Hepatocyte (in vitro differentiated cells): ENCODE results near the gene PAM.

ENCODE experiments used
- EZH2 ChIP-seq: fragments of 200-600 bp; sonication (generic); IDR thresholded peaks from 2 replicates; pipeline ENCODE4 v1.6.1; 2016; ENCODE audit warnings: antibody characterized with exemption, mild to moderate bottlenecking, borderline replicate concordance
- TF ChIP-seq, protein P1 (sequence below): fragments of 200-600 bp; sonication (generic); IDR thresholded peaks from 2 replicates; pipeline ENCODE4 v1.5.1; 2016; ENCODE audit warnings: antibody characterized with exemption, mild to moderate bottlenecking; ENCODE audit not compliant: poor library complexity

GRCh38 chr5:102815084-102815483 lies 60.0 kb downstream of the PAM start:
- TF ChIP-seq, protein P1, sequence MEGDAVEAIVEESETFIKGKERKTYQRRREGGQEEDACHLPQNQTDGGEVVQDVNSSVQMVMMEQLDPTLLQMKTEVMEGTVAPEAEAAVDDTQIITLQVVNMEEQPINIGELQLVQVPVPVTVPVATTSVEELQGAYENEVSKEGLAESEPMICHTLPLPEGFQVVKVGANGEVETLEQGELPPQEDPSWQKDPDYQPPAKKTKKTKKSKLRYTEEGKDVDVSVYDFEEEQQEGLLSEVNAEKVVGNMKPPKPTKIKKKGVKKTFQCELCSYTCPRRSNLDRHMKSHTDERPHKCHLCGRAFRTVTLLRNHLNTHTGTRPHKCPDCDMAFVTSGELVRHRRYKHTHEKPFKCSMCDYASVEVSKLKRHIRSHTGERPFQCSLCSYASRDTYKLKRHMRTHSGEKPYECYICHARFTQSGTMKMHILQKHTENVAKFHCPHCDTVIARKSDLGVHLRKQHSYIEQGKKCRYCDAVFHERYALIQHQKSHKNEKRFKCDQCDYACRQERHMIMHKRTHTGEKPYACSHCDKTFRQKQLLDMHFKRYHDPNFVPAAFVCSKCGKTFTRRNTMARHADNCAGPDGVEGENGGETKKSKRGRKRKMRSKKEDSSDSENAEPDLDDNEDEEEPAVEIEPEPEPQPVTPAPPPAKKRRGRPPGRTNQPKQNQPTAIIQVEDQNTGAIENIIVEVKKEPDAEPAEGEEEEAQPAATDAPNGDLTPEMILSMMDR = no peak
- no peak for TF ChIP-seq EZH2
